ENCODE data around the gene FHIP2A. TPM values are rescaled to one million over a fixed set of nuclear protein-coding genes. Genes with fewer than 3 reads are reported as not detected.

The FHIP2A gene
- total and polyA plus RNA-seq, 2 experiments from 2014 or later: 6.7 to 11.8 TPM

GRCh38 chr10:114867365-114867764 is 45.8 kb downstream of the FHIP2A start:
- no peak overlapping the region for H3K4me2 ChIP-seq
- no peak overlapping the region for H2AFZ ChIP-seq
- H3K4me3 ChIP-seq: no peak overlapping the region
- H3F3A ChIP-seq (replicated peaks; ENCODE audit: low read depth): no peaks in the 10 kb centered on the region
- DNase-seq (ENCODE audit: low spot score) (no peak), ATAC-seq (no peak)
- no peaks in the 10 kb centered on the region for H3K9me2 ChIP-seq (ENCODE audit: insufficient read depth)
- H3K27me3 ChIP-seq (ENCODE audit: insufficient read depth): no peaks in the 10 kb centered on the region
- no peaks in the 10 kb centered on the region; the same call in 1 of the 2 replicates for H3K36me3 ChIP-seq (ENCODE audit: insufficient read depth)
- no peak overlapping the region for H3K4me3 Mint-ChIP-seq
- H4K20me1 ChIP-seq (replicated peaks; ENCODE audit: insufficient read depth): no peaks in the 10 kb centered on the region
- H3K4me1 ChIP-seq (ENCODE audit: insufficient read depth): 0 out of 2 replicates have a peak, but pooled peaks cover under 1% of the 10 kb centered on the region
- H3K27ac ChIP-seq (ENCODE audit: low read depth): no peak overlapping the region
- no peaks in the 10 kb centered on the region for H3K4me1 Mint-ChIP-seq
- H3K27me3 Mint-ChIP-seq (ENCODE audit: insufficient read depth, low read depth, poor library complexity): no peaks in the 10 kb centered on the region
- no peak for TF ChIP-seq CTCF (conservative IDR thresholded peaks at IDR 0.05; ENCODE audit: low read depth in 2 of 2)
- no peak for TF ChIP-seq STAT1 (IDR thresholded peaks at IDR 0.05; ENCODE audit: unreplicated experiment)
- no peak for TF ChIP-seq NANOG (IDR thresholded peaks at IDR 0.05; ENCODE audit: borderline replicate concordance)
- no peak for TF ChIP-seq EZH2phosphoT487 (IDR thresholded peaks at IDR 0.05; ENCODE audit: unreplicated experiment)
- TF ChIP-seq REST (IDR thresholded peaks at IDR 0.05; ENCODE audit: unreplicated experiment): no peak
- no peak for TF ChIP-seq ZNF462 (CRISPR knock-in tag; IDR thresholded peaks at IDR 0.05)
- TF ChIP-seq JUNB (IDR thresholded peaks at IDR 0.05; ENCODE audit: unreplicated experiment): no peak
- TF ChIP-seq CREB1 (CRISPR knock-in tag; IDR thresholded peaks at IDR 0.05; ENCODE audit: low read depth): no peak
- TF ChIP-seq ETS1 (IDR thresholded peaks at IDR 0.05): no peak
- H3K27ac Mint-ChIP-seq: no peak overlapping the region
- peaks cover 4% of the 10 kb centered on the region; the same call in 2 of the 3 replicates for H3K36me3 Mint-ChIP-seq (ENCODE audit: low read depth)
- no peaks in the 10 kb centered on the region; the same call in 2 of the 3 replicates for H3K9me3 Mint-ChIP-seq
- H3K79me2 ChIP-seq (replicated peaks; ENCODE audit: insufficient read depth): no peaks in the 10 kb centered on the region
